Measurements from ENCODE around the gene CDK8.
A peak's percentile ranks its signal among the peaks of the same experiment; 100 is the strongest.
"Not testable (repeated sequence)": the region's sequence is repeated elsewhere in the genome, so short reads cannot be mapped to it uniquely, and the experiment has no call there.

CDK8 gene

GRCh38 chr13:26270707-26271106, 16.8 kb downstream of the CDK8 start:
- H3K36me3 ChIP-seq (replicated peaks), result no peaks in the 10 kb centered on the region
- H3K27me3 ChIP-seq (replicated peaks), result no peaks in the 10 kb centered on the region

GRCh38 chr13:26272621-26273020, 18.7 kb downstream of the CDK8 start:
- Histone ChIP-seq H3K27me3 (replicated peaks) (no peaks in the 10 kb centered on the region), H3K4me3 (ENCODE audit: low read depth, low read length) (no peak overlapping the region), H3K27ac (no peak overlapping the region), H3K36me3 (replicated peaks) (no peaks in the 10 kb centered on the region)
- in situ Hi-C loops (cut with HindIII; ENCODE audit: low pct_ligation_motif_present, low sequenced_read_pairs), result no loop called here
- DNase-seq, result no peak
- no peak for TF ChIP-seq CTCF (IDR thresholded peaks at IDR 0.05; ENCODE audit: low read depth, low read length, missing control alignments)

More at GRCh38 chr13:26270707-26271106, 16.8 kb downstream of the CDK8 start:
- no peak for TF ChIP-seq CTCF (IDR thresholded peaks at IDR 0.05; ENCODE audit: low read depth, low read length, missing control alignments)
- in situ Hi-C loops (cut with HindIII; ENCODE audit: low pct_ligation_motif_present, low sequenced_read_pairs), result no loop called here
- no peak for DNase-seq
- H3K27ac ChIP-seq, result no peak overlapping the region
- no peak overlapping the region for H3K4me3 ChIP-seq (ENCODE audit: low read depth, low read length)

- no peak for TF ChIP-seq CTCF (IDR thresholded peaks at IDR 0.05; ENCODE audit: low read depth, low read length, missing control alignments)
- Histone ChIP-seq H3K27me3 (replicated peaks) (no peaks in the 10 kb centered on the region), H3K36me3 (replicated peaks) (no peaks in the 10 kb centered on the region), H3K4me3 (ENCODE audit: low read depth, low read length) (no peak overlapping the region), H3K27ac (no peak overlapping the region)
- DNase-seq, result peak; percentile 79
- in situ Hi-C loops (cut with HindIII; ENCODE audit: low pct_ligation_motif_present, low sequenced_read_pairs), result no loop called here
These were observed 26.4 kb downstream of the CDK8 start for GRCh38 chr13:26280295-26280694.

GRCh38 chr13:26280822-26281221, 26.9 kb downstream of the CDK8 start:
- DNase-seq, result peak; percentile 2
- H3K4me3 ChIP-seq (ENCODE audit: low read depth, low read length), result no peak overlapping the region
- in situ Hi-C loops (cut with HindIII; ENCODE audit: low pct_ligation_motif_present, low sequenced_read_pairs), result no loop called here
- no peak overlapping the region for H3K27ac ChIP-seq
- TF ChIP-seq CTCF (IDR thresholded peaks at IDR 0.05; ENCODE audit: low read depth, low read length, missing control alignments), result no peak
- H3K36me3 ChIP-seq (replicated peaks), result no peaks in the 10 kb centered on the region
- H3K27me3 ChIP-seq (replicated peaks), result no peaks in the 10 kb centered on the region

- H3K27me3 ChIP-seq (replicated peaks); H3K4me3 ChIP-seq (ENCODE audit: low read depth, low read length); DNase-seq; in situ Hi-C loops (cut with HindIII; ENCODE audit: low pct_ligation_motif_present, low sequenced_read_pairs); H3K27ac ChIP-seq; H3K36me3 ChIP-seq (replicated peaks): not testable (repeated sequence)
These were observed 32.0 kb downstream of the CDK8 start for GRCh38 chr13:26285911-26286310.

GRCh38 chr13:26288838-26289237, 34.9 kb downstream of the CDK8 start:
- in situ Hi-C loops (cut with HindIII; ENCODE audit: low pct_ligation_motif_present, low sequenced_read_pairs); H3K4me3 ChIP-seq (ENCODE audit: low read depth, low read length); H3K36me3 ChIP-seq (replicated peaks): not testable (repeated sequence)

GRCh38 chr13:26295812-26296211, 41.9 kb downstream of the CDK8 start:
- Histone ChIP-seq H3K4me3 (ENCODE audit: low read depth, low read length) (no peak overlapping the region), H3K36me3 (replicated peaks) (no peaks in the 10 kb centered on the region), H3K27me3 (replicated peaks) (no peaks in the 10 kb centered on the region), H3K27ac (no peak overlapping the region)
- no peak for DNase-seq
- in situ Hi-C loops (cut with HindIII; ENCODE audit: low pct_ligation_motif_present, low sequenced_read_pairs), result no loop called here
- no peak for TF ChIP-seq CTCF (IDR thresholded peaks at IDR 0.05; ENCODE audit: low read depth, low read length, missing control alignments)

More at GRCh38 chr13:26288838-26289237, 34.9 kb downstream of the CDK8 start:
- H3K27ac ChIP-seq; H3K27me3 ChIP-seq (replicated peaks); DNase-seq: not testable (repeated sequence)
